Liver (tissue), 9 donors: ENCODE measurements around the gene AKAP13. TPM values are rescaled to one million over a fixed set of nuclear protein-coding genes. Genes with fewer than 3 reads are reported as not detected.

Source experiments
- DNase-seq: peaks from one replicate; pipeline ENCODE4 v3.0.0-alpha.2; 2017; ENCODE audit warnings: low spot score
- H3K27ac ChIP-seq, 2 donors: one replicate each; pipeline ENCODE4 v1.7.0; 2013; ENCODE audit warnings: inconsistent platforms in 2 of 2, low read length in 2 of 2, control low read depth in 1 of 2, low read depth in 1 of 2, mild to moderate bottlenecking in 1 of 2
- H3K27me3 ChIP-seq, 4 donors: one replicate each; pipeline versions ENCODE4 v1.6.1 to v1.7.0; 2013; ENCODE audit warnings: low read length in 3 of 4, inconsistent platforms in 1 of 4, mild to moderate bottlenecking in 1 of 4, moderate library complexity in 1 of 4; ENCODE audit not compliant: control insufficient read depth in 4 of 4, insufficient read depth in 4 of 4
- H3K36me3 ChIP-seq, 4 donors: one replicate each; pipeline versions ENCODE4 v1.6.1 to v1.7.0; 2013; ENCODE audit warnings: low read length in 3 of 4, mild to moderate bottlenecking in 3 of 4, low read depth in 1 of 4, moderate library complexity in 1 of 4; ENCODE audit not compliant: control insufficient read depth in 4 of 4, insufficient read depth in 3 of 4
- H3K4me1 ChIP-seq, 4 donors: one replicate each; pipeline versions ENCODE4 v1.6.1 to v1.7.0; 2013; ENCODE audit warnings: low read length in 3 of 4, mild to moderate bottlenecking in 3 of 4, moderate library complexity in 1 of 4; ENCODE audit not compliant: control insufficient read depth in 4 of 4, insufficient read depth in 4 of 4
- H3K4me3 ChIP-seq, 3 donors: one replicate each; pipeline versions ENCODE4 v1.6.1 to v1.7.0; 2013; ENCODE audit warnings: low read length in 3 of 3, control low read depth in 1 of 3, low read depth in 1 of 3, mild to moderate bottlenecking in 1 of 3
- H3K9ac ChIP-seq, 2 donors: one replicate each; pipeline ENCODE4 v1.7.0; 2013; ENCODE audit warnings: low read length in 2 of 2, mild to moderate bottlenecking in 2 of 2, moderate library complexity in 2 of 2, control low read depth in 1 of 2, low read depth in 1 of 2
- H3K9me3 ChIP-seq, 4 donors: one replicate each; pipeline versions ENCODE4 v1.6.1 to v1.7.0; 2013; ENCODE audit warnings: low read length in 3 of 4; ENCODE audit not compliant: control insufficient read depth in 4 of 4
- ATF3 ChIP-seq: IDR thresholded peaks from 2 replicates; pipeline ENCODE4 v1.6.1; 2016; ENCODE audit warnings: antibody characterized with exemption
- CTCF ChIP-seq: fragments of 150-350 bp; IDR thresholded peaks from 2 replicates; pipeline ENCODE4 v1.5.1; 2017; ENCODE audit warnings: improper control_type of control experiment, low read depth, low read length; ENCODE audit not compliant: missing input control
- EGR1 ChIP-seq, 2 donors: IDR thresholded peaks; 2 replicates each; pipeline ENCODE4 v1.6.1; 2016 to 2018; ENCODE audit warnings: antibody characterized with exemption in 2 of 2, low read depth in 2 of 2
- FOXA1 ChIP-seq: IDR thresholded peaks from 2 replicates; pipeline ENCODE4 v1.6.1; 2016; ENCODE audit warnings: antibody characterized with exemption
- FOXA2 ChIP-seq: IDR thresholded peaks from 2 replicates; pipeline ENCODE4 v1.6.1; 2016; ENCODE audit warnings: antibody characterized with exemption
- GABPA ChIP-seq, 2 donors: IDR thresholded peaks in 1 of 2; conservative IDR thresholded peaks in 1 of 2; 2 replicates each; pipeline ENCODE4 v1.6.1; 2016; ENCODE audit warnings: antibody characterized with exemption in 2 of 2, mild to moderate bottlenecking in 1 of 2, moderate library complexity in 1 of 2
- HNF4A ChIP-seq, 2 donors: conservative IDR thresholded peaks; 2 replicates each; pipeline ENCODE4 v1.6.1; 2016; ENCODE audit warnings: antibody characterized with exemption in 2 of 2, mild to moderate bottlenecking in 2 of 2
- HNF4G ChIP-seq: IDR thresholded peaks from 2 replicates; pipeline ENCODE4 v1.6.1; 2016; ENCODE audit warnings: antibody characterized with exemption
- JUND ChIP-seq, 2 donors: IDR thresholded peaks; 2 replicates each; pipeline ENCODE4 v1.6.1; 2016; ENCODE audit warnings: antibody characterized with exemption in 2 of 2
- MAX ChIP-seq: IDR thresholded peaks from 2 replicates; pipeline ENCODE4 v1.6.1; 2016; ENCODE audit warnings: antibody characterized with exemption
- NR2F2 ChIP-seq: IDR thresholded peaks from 2 replicates; pipeline ENCODE4 v1.6.1; 2016; ENCODE audit warnings: antibody characterized with exemption
- RAD21 ChIP-seq, 2 donors: IDR thresholded peaks; 2 replicates each; pipeline ENCODE4 v1.6.1; 2016; ENCODE audit warnings: antibody characterized with exemption in 2 of 2, mild to moderate bottlenecking in 2 of 2
- REST ChIP-seq: IDR thresholded peaks from 2 replicates; pipeline ENCODE4 v1.6.1; 2016; ENCODE audit warnings: antibody characterized with exemption, mild to moderate bottlenecking
- RXRA ChIP-seq, 2 donors: IDR thresholded peaks; 2 replicates each; pipeline ENCODE4 v1.6.1; 2017 to 2018; ENCODE audit warnings: antibody characterized with exemption in 2 of 2, mild to moderate bottlenecking in 1 of 2
- SP1 ChIP-seq: IDR thresholded peaks from 2 replicates; pipeline ENCODE4 v1.6.1; 2018; ENCODE audit warnings: antibody characterized with exemption, mild to moderate bottlenecking
- TAF1 ChIP-seq: conservative IDR thresholded peaks from 2 replicates; pipeline ENCODE4 v1.6.1; 2016; ENCODE audit warnings: antibody characterized with exemption, mild to moderate bottlenecking
- YY1 ChIP-seq: IDR thresholded peaks from 2 replicates; pipeline ENCODE4 v1.6.1; 2016; ENCODE audit warnings: antibody characterized with exemption, mild to moderate bottlenecking
- ZBTB33 ChIP-seq: IDR thresholded peaks from 2 replicates; pipeline ENCODE4 v1.6.1; 2016; ENCODE audit warnings: antibody characterized with exemption
- WGBS: extraction: QIAGEN DNeasy Blood & Tissue Kit; methylation state at CpG from one replicate; pipeline ENCODE4 v1.1.7; 2013; 5-methylcytosine and 5-hydroxymethylcytosine counted together
- polyA plus RNA-seq, 2 donors: library from polyadenylated mRNA; stranded (reverse) in 1 of 2; unstranded in 1 of 2; fragments of 200-250 nt in 1 of 2; fragments of >200 nt in 1 of 2; fragmentation: Nextera tagmentation in 1 of 2; extraction: Ambion mirVana in 1 of 2; gene quantifications; one replicate each; pipeline versions ENCODE4 v1.2.1 to v1.2.3, GENCODE V29; 2013 to 2015
- total RNA-seq, 2 donors: library from RNA; depleted of rRNA; stranded (reverse); fragments of >200 nt; gene quantifications; one replicate each; pipeline ENCODE4 v1.2.3, GENCODE V29; 2014
- donor health status: healthy.
- donor health status: healthy.
- donor health status: healthy.
- donor health status: healthy.
- donor health status: healthy.

AKAP13 gene
- total and polyA plus RNA-seq, 4 donors, result 18.6 to 92.3 (median 37.4) TPM

- H3K9me3 ChIP-seq, result no peaks in the 10 kb centered on the region
- no peak overlapping the region for H3K4me3 ChIP-seq
- peaks cover 5 to 74% (median 47%) of the 10 kb centered on the region in 4 donors for H3K36me3 ChIP-seq
- H3K27me3 ChIP-seq, result no peaks in the 10 kb centered on the region
- no peak overlapping the region for H3K9ac ChIP-seq
- H3K4me1 ChIP-seq, result peaks cover 19 to 37% (median 23%) of the 10 kb centered on the region in 4 donors
- peak overlapping the region; percentile 22 to 68 for H3K27ac ChIP-seq
- WGBS, result 60% methylated on average over 10 of the region's 10 CpGs
- DNase-seq, result no peak
- TF ChIP-seq REST, result no peak
- TF ChIP-seq SP1, result no peak
- TF ChIP-seq HNF4A (conservative IDR thresholded peaks at IDR 0.05), result no peak
These were observed 343.9 kb downstream of the AKAP13 start for GRCh38 chr15:85723960-85724945.

GRCh38 chr15:85725019-85725418 is 344.6 kb downstream of the AKAP13 start:
- H3K4me3 ChIP-seq, result no peak overlapping the region
- H3K36me3 ChIP-seq, result peaks cover 5 to 67% (median 40%) of the 10 kb centered on the region in 4 donors
- no peak for DNase-seq
- peaks cover 19 to 37% (median 22%) of the 10 kb centered on the region in 4 donors for H3K4me1 ChIP-seq
- peak overlapping the region; percentile 22 to 68 for H3K27ac ChIP-seq
- H3K9me3 ChIP-seq, result no peaks in the 10 kb centered on the region
- TF ChIP-seq EGR1 (IDR thresholded peaks at IDR 0.05; ENCODE audit: low read depth in 2 of 2) (no peak), FOXA2 (no peak), SP1 (peak; percentile 34), HNF4G (no peak), FOXA1 (no peak), NR2F2 (no peak), TAF1 (no peak), HNF4A (conservative IDR thresholded peaks at IDR 0.05) (peak in 1 of 2 donors; percentile 38), ATF3 (no peak), RXRA (IDR thresholded peaks at IDR 0.05) (peak; percentile 43 to 59), MAX (no peak), GABPA (IDR thresholded peaks at IDR 0.05 in 1 of 2, conservative IDR thresholded peaks at IDR 0.05 in 1 of 2) (no peak), REST (no peak), CTCF (no peak), YY1 (peak; percentile 21), RAD21 (IDR thresholded peaks at IDR 0.05) (peak in 1 of 2 donors; percentile 28), ZBTB33 (no peak), JUND (IDR thresholded peaks at IDR 0.05) (no peak)
- WGBS, result 47% methylated on average over 3 of the region's 3 CpGs
- H3K9ac ChIP-seq, result no peak overlapping the region
- H3K27me3 ChIP-seq, result no peaks in the 10 kb centered on the region
